SK-N-SH treated with all-trans-retinoic acid at 6 μM for 48 hours (cell line): ENCODE results near the gene LANCL3.
"Not testable (repeated sequence)": the region's sequence is repeated elsewhere in the genome, so short reads cannot be mapped to it uniquely, and the experiment has no call there.

ENCODE experiments used
- ATAC-seq: fragments of 200-7000 bp; cut with Tn5 transposase; 3 replicates; pipeline ENCODE4 v1.9.1; 2020; ENCODE audit warnings: mild to moderate bottlenecking, moderate library complexity
- ARNTL ChIP-seq: fragments of 450-650 bp; formaldehyde crosslinking; IDR thresholded peaks from 2 replicates; pipeline ENCODE4 v1.5.0; 2020; ENCODE audit warnings: low read depth, mild to moderate bottlenecking, moderate library complexity, borderline replicate concordance
- BACH2 ChIP-seq: fragments of 250-450 bp; sonication (Bioruptor Pico); IDR thresholded peaks from 2 replicates; pipeline ENCODE4 v1.9.0; 2021; ENCODE audit warnings: mild to moderate bottlenecking, borderline replicate concordance
- CSDC2 ChIP-seq: fragments of 250-450 bp; sonication (Bioruptor Pico); IDR thresholded peaks from 2 replicates; pipeline ENCODE4 v1.5.0; 2020; ENCODE audit warnings: mild to moderate bottlenecking, moderate library complexity
- CSRNP3 ChIP-seq: fragments of 250-450 bp; sonication (Bioruptor Pico); IDR thresholded peaks from 2 replicates; pipeline ENCODE4 v1.5.1; 2021; ENCODE audit warnings: mild to moderate bottlenecking, moderate library complexity
- ESRRG ChIP-seq: fragments of 250-450 bp; sonication (Bioruptor Pico); IDR thresholded peaks from 2 replicates; pipeline ENCODE4 v1.6.1; 2021; ENCODE audit warnings: mild to moderate bottlenecking
- GLIS3 ChIP-seq: fragments of 250-450 bp; sonication (Bioruptor Pico); IDR thresholded peaks from 2 replicates; pipeline ENCODE4 v1.5.0; 2020; ENCODE audit warnings: mild to moderate bottlenecking, moderate library complexity
- OSR1 ChIP-seq: fragments of 250-450 bp; sonication (Bioruptor Pico); IDR thresholded peaks from 2 replicates; pipeline ENCODE4 v1.8.0; 2022; ENCODE audit warnings: moderate library complexity, mild to moderate bottlenecking, inconsistent platforms
- PATZ1 ChIP-seq: fragments of 250-450 bp; sonication (Bioruptor Pico); IDR thresholded peaks from 2 replicates; pipeline ENCODE4 v1.8.0; 2020; ENCODE audit warnings: mild to moderate bottlenecking, moderate library complexity, borderline replicate concordance
- POU6F1 ChIP-seq: fragments of 250-450 bp; sonication (Bioruptor Pico); IDR thresholded peaks from 2 replicates; pipeline ENCODE4 v1.8.0; 2021; ENCODE audit warnings: low read depth, mild to moderate bottlenecking, moderate library complexity, borderline replicate concordance
- RARB ChIP-seq: fragments of 250-450 bp; sonication (Bioruptor Pico); IDR thresholded peaks from 2 replicates; pipeline ENCODE4 v1.8.0; 2021; ENCODE audit warnings: mild to moderate bottlenecking, moderate library complexity
- SNAI2 ChIP-seq: fragments of 250-450 bp; sonication (Bioruptor Pico); IDR thresholded peaks from 2 replicates; pipeline ENCODE4 v1.5.0; 2020; ENCODE audit warnings: mild to moderate bottlenecking, moderate library complexity
- TCF4 ChIP-seq: fragments of 250-450 bp; sonication (Bioruptor Pico); IDR thresholded peaks from 2 replicates; pipeline ENCODE4 v1.8.0; 2021; ENCODE audit warnings: mild to moderate bottlenecking, moderate library complexity, borderline replicate concordance
- TOX ChIP-seq: fragments of 250-450 bp; sonication (Bioruptor Pico); IDR thresholded peaks from 2 replicates; pipeline ENCODE4 v1.8.0; 2021; ENCODE audit warnings: mild to moderate bottlenecking, moderate library complexity, borderline replicate concordance
- TSHZ2 ChIP-seq: fragments of 250-450 bp; sonication (Bioruptor Pico); IDR thresholded peaks from 2 replicates; pipeline ENCODE4 v1.5.0; 2020; ENCODE audit warnings: mild to moderate bottlenecking, moderate library complexity
- ZC3H10 ChIP-seq: fragments of 250-450 bp; sonication (Bioruptor Pico); IDR thresholded peaks from 2 replicates; pipeline ENCODE4 v1.5.1; 2021; ENCODE audit warnings: mild to moderate bottlenecking, moderate library complexity
- ZFP3 ChIP-seq: fragments of 250-450 bp; sonication (Bioruptor Pico); IDR thresholded peaks from 2 replicates; pipeline ENCODE4 v1.5.0; 2020; ENCODE audit warnings: mild to moderate bottlenecking, moderate library complexity
- ZFP30 ChIP-seq: fragments of 450-650 bp; formaldehyde crosslinking; IDR thresholded peaks from 2 replicates; pipeline ENCODE4 v1.5.0; 2022; ENCODE audit warnings: mild to moderate bottlenecking, moderate library complexity
- ZNF565 ChIP-seq: fragments of 450-650 bp; formaldehyde crosslinking; conservative IDR thresholded peaks from 2 replicates; pipeline ENCODE4 v1.5.0; 2020; ENCODE audit warnings: low read depth, mild to moderate bottlenecking, moderate library complexity
- ZNF70 ChIP-seq: fragments of 450-650 bp; formaldehyde crosslinking; IDR thresholded peaks from 2 replicates; pipeline ENCODE4 v1.5.0; 2020; ENCODE audit warnings: mild to moderate bottlenecking, moderate library complexity
- ZNF8 ChIP-seq: fragments of 450-650 bp; formaldehyde crosslinking; IDR thresholded peaks from 2 replicates; pipeline ENCODE4 v1.5.0; 2020; ENCODE audit warnings: mild to moderate bottlenecking, moderate library complexity

LANCL3 gene

GRCh38 chrX:37641859-37642258 lies 70.4 kb downstream of the LANCL3 start:
- no peak for TF ChIP-seq TOX (CRISPR knock-in tag)
- no peak for ATAC-seq

- TF ChIP-seq TSHZ2 (CRISPR knock-in tag) = no peak
- no peak for TF ChIP-seq RARB (CRISPR knock-in tag)
- TF ChIP-seq ARNTL (CRISPR knock-in tag) = no peak
- no peak for ATAC-seq
Measured at GRCh38 chrX:37644381-37645305, 73.2 kb downstream of the LANCL3 start.

GRCh38 chrX:37646254-37646653 lies 74.8 kb downstream of the LANCL3 start:
- no peak for ATAC-seq
- TF ChIP-seq CSDC2 (CRISPR knock-in tag) = no peak
- no peak for TF ChIP-seq ESRRG (CRISPR knock-in tag)
- TF ChIP-seq CSRNP3 (CRISPR knock-in tag) = no peak
- no peak for TF ChIP-seq OSR1
- TF ChIP-seq ZNF8 (CRISPR knock-in tag) = no peak
- TF ChIP-seq TOX (CRISPR knock-in tag) = no peak
- no peak for TF ChIP-seq TCF4
- no peak for TF ChIP-seq POU6F1 (CRISPR knock-in tag)
- TF ChIP-seq ZNF565 (CRISPR knock-in tag) = no peak
- TF ChIP-seq ZC3H10 (CRISPR knock-in tag) = no peak
- TF ChIP-seq ZFP3 = no peak
- TF ChIP-seq GLIS3 (CRISPR knock-in tag) = no peak
- no peak for TF ChIP-seq BACH2 (CRISPR knock-in tag)
- TF ChIP-seq PATZ1 (CRISPR knock-in tag) = no peak
- TF ChIP-seq ZFP30 (CRISPR knock-in tag) = no peak
- TF ChIP-seq SNAI2 = no peak
- TF ChIP-seq ARNTL (CRISPR knock-in tag) = no peak
- no peak for TF ChIP-seq ZNF70 (CRISPR knock-in tag)
- TF ChIP-seq RARB (CRISPR knock-in tag) = no peak

GRCh38 chrX:37650879-37651278 lies 79.4 kb downstream of the LANCL3 start:
- ATAC-seq = not testable (repeated sequence)
